Mucosa of descending colon (tissue), 3 donors: ENCODE data around the gene CDC42EP2. TPM values are rescaled to one million over a fixed set of nuclear protein-coding genes. Genes with fewer than 3 reads are reported as not detected.

ENCODE experiments used
- ATAC-seq: fragments of 200-7000 bp; cut with Tn5 transposase; one replicate; pipeline ENCODE4 v1.9.1; 2020; ENCODE audit warnings: mild to moderate bottlenecking, moderate library complexity
- DNase-seq, 3 donors: peaks; one replicate each; pipeline ENCODE4 v3.0.0-alpha.2; 2020
- H3K36me3 ChIP-seq: fragments of 200-600 bp; one replicate; pipeline ENCODE4 v1.8.0; 2021; ENCODE audit warnings: low read depth, mild to moderate bottlenecking
- H3K4me1 ChIP-seq: fragments of 200-600 bp; one replicate; pipeline ENCODE4 v1.8.0; 2021; ENCODE audit warnings: low read depth, mild to moderate bottlenecking
- H3K4me3 ChIP-seq: fragments of 200-600 bp; one replicate; pipeline ENCODE4 v1.8.0; 2021; ENCODE audit warnings: mild to moderate bottlenecking
- H3K9me3 ChIP-seq: fragments of 200-600 bp; one replicate; pipeline ENCODE4 v1.8.0; 2021; ENCODE audit warnings: mild to moderate bottlenecking
- intact Hi-C, 2 donors: fragments of 100-400 bp; cut with DNase I in 1 of 2; cut with micrococcal nuclease in 1 of 2; formaldehyde crosslinking; loops; one replicate each; pipeline versions ENCODE4 v1.11.0 to v1.11.1; 2022; cut with DNase I, micrococcal nuclease
- long read RNA-seq, 2 donors: library from polyadenylated mRNA; unstranded; transcript quantifications; one replicate each; pipeline ENCODE4 v2.0.0, GENCODE V29; 2019 to 2021
- total RNA-seq, 3 donors: library from RNA; stranded (reverse); fragmentation: NEBNext Ultra II Directional in 2 of 3; extraction: Animal tissue kit (Norgen Biotek cat#: 25700) in 2 of 3; gene quantifications; one replicate each; pipeline versions ENCODE4 v1.2.1 to v1.2.4, GENCODE V29; 2021 to 2023
- TF ChIP-seq, protein P1 (sequence below): fragments of 200-600 bp; IDR thresholded peaks from one replicate; pipeline ENCODE4 v1.8.0; 2022; ENCODE audit warnings: antibody characterized with exemption, mild to moderate bottlenecking
- donor health status: DM: no; HTN: no; CAD: no; lungs with moderate emphysema.
- donor health status: DM: no; HTN: no; CAD: no.
- donor health status: DM: no; HTN: yes; CAD: no.

The CDC42EP2 gene, protein sequence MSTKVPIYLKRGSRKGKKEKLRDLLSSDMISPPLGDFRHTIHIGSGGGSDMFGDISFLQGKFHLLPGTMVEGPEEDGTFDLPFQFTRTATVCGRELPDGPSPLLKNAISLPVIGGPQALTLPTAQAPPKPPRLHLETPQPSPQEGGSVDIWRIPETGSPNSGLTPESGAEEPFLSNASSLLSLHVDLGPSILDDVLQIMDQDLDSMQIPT
- 10 to 100 TPM in 2 of 3 donors, 1 to 10 TPM in 1; 7.0 to 27.4 (median 11.6) TPM for total RNA-seq
- long read RNA-seq, donor 1, transcript CDC42EP2-201 (2 exons, 2,023 nt) = major isoform, 39 of 59 reads
- long read RNA-seq, donor 1, partial matches to known transcripts = 18 of 59 reads
- long read RNA-seq, donor 1, other reads (novel, unspliced or antisense) = 2 of 59 reads
- long read RNA-seq, donor 2, transcript CDC42EP2-201 (2 exons, 2,023 nt) = major isoform, 16 of 18 reads
- long read RNA-seq, donor 2, partial matches to known transcripts = 0 of 18 reads
- long read RNA-seq, donor 2, other reads (novel, unspliced or antisense) = 2 of 18 reads

DNA sequence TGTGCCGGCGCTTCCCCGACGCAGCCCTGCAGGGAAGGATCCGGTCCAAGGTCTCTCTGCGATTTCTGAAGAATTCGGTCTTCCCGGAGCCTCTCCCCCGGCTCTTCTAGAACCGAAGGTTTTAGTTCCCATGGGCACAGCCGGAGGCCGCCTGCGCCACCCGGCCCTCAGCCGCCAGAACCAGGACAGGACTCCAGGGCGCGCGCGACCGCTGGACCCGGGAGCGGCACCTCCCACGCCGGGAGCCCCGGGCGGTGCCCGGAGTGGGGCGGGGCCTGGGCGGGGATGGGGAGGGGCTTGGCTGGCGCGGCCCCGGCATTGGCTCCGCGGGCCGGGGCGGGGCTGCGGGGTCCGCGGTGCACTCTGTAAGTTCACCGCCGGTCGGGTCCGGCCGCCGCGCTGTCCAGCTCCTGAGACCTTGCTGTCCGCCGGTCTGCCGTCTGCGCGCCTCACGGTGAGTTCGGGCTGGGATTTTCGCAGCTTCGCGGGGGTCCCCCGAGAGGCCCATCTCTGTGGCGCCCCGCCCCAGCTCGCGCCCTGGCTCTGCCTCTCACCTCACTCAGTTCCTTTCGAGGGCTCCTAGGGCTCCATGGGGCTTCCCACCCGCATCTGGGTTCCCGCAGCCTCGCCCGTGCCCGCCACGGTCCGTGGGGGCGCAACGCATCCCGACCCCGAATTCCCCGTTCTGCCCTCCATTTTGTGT is at the start of gene CDC42EP2:
CDC42EP2 (plus strand) TSS at position 366 of the 703 bp plus-strand sequence. CDS start 6,033 bp downstream, outside the sequence.
- peak within 1 kb of the TSS; percentile 81 for H3K4me3 ChIP-seq
- peaks cover 23% of the 10 kb centered on the region for H3K4me1 ChIP-seq
- intact Hi-C loops = loop anchor here in 1 of 2 donors (2.0 kb wide), 1 partner anchor 40 kb away; no protein-coding TSS in a partner anchor
- peak; percentile 90 to 96 (median 91) for DNase-seq
- H3K9me3 ChIP-seq = no peaks in the 10 kb centered on the region
- TF ChIP-seq, protein P1, sequence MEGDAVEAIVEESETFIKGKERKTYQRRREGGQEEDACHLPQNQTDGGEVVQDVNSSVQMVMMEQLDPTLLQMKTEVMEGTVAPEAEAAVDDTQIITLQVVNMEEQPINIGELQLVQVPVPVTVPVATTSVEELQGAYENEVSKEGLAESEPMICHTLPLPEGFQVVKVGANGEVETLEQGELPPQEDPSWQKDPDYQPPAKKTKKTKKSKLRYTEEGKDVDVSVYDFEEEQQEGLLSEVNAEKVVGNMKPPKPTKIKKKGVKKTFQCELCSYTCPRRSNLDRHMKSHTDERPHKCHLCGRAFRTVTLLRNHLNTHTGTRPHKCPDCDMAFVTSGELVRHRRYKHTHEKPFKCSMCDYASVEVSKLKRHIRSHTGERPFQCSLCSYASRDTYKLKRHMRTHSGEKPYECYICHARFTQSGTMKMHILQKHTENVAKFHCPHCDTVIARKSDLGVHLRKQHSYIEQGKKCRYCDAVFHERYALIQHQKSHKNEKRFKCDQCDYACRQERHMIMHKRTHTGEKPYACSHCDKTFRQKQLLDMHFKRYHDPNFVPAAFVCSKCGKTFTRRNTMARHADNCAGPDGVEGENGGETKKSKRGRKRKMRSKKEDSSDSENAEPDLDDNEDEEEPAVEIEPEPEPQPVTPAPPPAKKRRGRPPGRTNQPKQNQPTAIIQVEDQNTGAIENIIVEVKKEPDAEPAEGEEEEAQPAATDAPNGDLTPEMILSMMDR = no peak
- ATAC-seq = peak; percentile 90
- H3K36me3 ChIP-seq = no peaks in the 10 kb centered on the region

DNA sequence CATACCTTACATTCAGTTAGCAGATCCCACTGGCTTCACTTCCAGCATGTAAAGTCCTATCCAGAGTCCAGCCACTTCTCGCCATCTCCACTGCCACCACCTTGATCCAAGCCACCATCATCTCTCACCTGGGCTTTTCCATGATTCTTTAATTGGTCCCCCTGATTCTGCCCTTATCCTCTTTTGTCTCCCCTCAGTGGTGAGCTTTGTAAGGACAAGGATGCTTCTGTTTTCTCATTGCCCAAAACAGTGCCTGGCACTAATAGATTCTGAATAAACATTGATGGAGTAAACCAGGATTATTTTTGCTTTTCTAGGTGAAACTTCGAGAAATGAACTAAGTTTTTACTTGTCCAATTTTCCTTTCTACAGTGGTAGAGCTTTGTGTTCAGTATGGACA is 48.5 kb upstream of the CDC42EP2 start:
- intact Hi-C loops = no loop called here
- Histone ChIP-seq H3K9me3 (no peaks in the 10 kb centered on the region), H3K4me1 (peaks cover 12% of the 10 kb centered on the region), H3K36me3 (no peaks in the 10 kb centered on the region), H3K4me3 (no peak overlapping the region)
- TF ChIP-seq, protein P1 = no peak
- ATAC-seq (no peak), DNase-seq (no peak)

DNA sequence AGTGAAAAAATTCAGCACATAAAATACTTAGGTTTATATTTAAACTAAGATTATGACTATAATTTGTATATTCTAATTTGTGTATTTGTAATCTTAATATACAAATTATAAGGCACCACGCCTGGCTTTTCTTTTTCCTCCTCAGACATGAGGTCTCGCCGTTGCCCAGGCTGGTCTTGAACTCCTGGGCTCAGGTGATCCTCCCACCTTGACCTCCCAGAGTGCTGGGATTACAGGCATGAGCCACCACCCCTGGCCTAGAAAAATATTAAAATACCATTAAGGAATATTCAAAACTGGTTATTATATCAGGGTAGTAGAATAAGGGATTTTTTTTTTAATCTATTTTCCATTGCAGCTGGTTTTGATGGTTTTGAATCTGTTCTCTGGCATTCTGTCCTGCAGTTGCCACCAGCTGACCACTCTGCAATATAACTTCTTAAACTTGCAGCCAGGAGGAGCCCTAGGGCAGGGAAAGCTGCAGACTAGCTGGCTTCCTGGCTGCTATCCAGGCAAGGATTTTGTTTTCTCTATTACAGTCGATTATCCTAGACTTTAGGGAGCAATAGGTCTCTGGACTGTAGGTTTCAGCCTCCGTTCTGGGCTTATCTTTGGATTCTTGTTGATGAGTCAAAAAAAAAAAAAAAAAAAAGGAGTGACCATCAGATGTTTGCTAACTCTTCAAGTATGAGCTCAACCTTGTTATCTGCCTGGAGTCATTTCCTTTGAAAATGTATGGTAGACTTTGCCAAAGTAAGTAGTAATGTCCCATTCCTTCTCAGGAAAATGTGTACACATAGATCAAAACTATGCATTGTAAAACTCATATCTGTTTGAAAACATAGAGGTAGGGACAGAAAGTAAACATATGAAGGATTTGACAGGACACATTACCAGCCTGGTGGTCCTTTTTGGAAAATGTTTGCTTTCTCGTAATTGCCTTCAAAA is 39.7 kb upstream of the CDC42EP2 start:
- peaks cover 18% of the 10 kb centered on the region for H3K4me1 ChIP-seq
- peak; percentile 88 for ATAC-seq
- peak in 2 of 3 donors; percentile 58 to 91 for DNase-seq
- H3K36me3 ChIP-seq = no peaks in the 10 kb centered on the region
- intact Hi-C loops = loop anchor here (2.0 to 5.0 kb wide), 2 partner anchors 40 to 47 kb away; partner anchors contain the start of gene CDC42EP2 (in 1 of the 2)
- H3K4me3 ChIP-seq = no peak overlapping the region
- TF ChIP-seq, protein P1 = peak; percentile 49
- no peaks in the 10 kb centered on the region for H3K9me3 ChIP-seq

DNA sequence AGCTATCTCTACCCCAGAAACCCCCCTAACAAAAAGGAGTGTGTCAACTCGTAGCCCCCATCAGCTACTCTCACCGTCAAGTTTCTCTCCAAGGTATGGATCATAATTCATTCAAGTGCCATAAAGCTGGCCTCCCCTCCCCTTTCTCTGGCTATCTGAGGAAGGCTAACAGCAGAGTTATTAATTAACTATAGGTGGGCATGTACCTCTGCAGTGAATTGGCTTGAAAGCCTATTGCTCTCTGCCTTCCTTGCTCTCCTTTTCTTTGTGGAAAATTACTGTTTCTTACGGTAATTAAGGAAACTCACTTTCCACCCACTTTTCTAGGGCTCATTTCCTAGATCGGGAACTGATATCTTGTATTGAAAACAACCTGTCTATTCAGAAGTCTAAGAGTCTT is 38.8 kb upstream of the CDC42EP2 start:
- ATAC-seq = peak; percentile 61
- TF ChIP-seq, protein P1 = no peak
- intact Hi-C loops = loop anchor here (2.0 to 5.0 kb wide), 2 partner anchors 39 to 46 kb away; partner anchors contain the start of gene CDC42EP2 (in 1 of the 2)

More for the DNA sequence above, 38.8 kb upstream of the CDC42EP2 start:
- no peaks in the 10 kb centered on the region for H3K36me3 ChIP-seq
- no peak for DNase-seq
- no peak overlapping the region for H3K4me3 ChIP-seq
- peaks cover 18% of the 10 kb centered on the region for H3K4me1 ChIP-seq
- H3K9me3 ChIP-seq = no peaks in the 10 kb centered on the region
